ENCODE measurements around the gene PHRF1. TPM values are rescaled to one million over a fixed set of nuclear protein-coding genes. Genes with fewer than 3 reads are reported as not detected.

The PHRF1 gene
- polyA plus RNA-seq, 1 donor: 40.5 TPM

GRCh38 chr11:660281-660680 is 84.0 kb downstream of the PHRF1 start:
- peaks cover 27% of the 10 kb centered on the region for H3K4me1 ChIP-seq (ENCODE audit: control insufficient read depth, insufficient read depth, low read length)
- no peaks in the 10 kb centered on the region for H3K27me3 ChIP-seq (ENCODE audit: control insufficient read depth, insufficient read depth, low read length)
- no CpG with 5 or more reads among the region's 19 CpGs for WGBS (ENCODE audit: insufficient coverage, low lambda C conversion rate)
- H3K9me3 ChIP-seq (ENCODE audit: control insufficient read depth, low read depth, low read length): no peaks in the 10 kb centered on the region
- no peak for DNase-seq
- H3K4me3 ChIP-seq (ENCODE audit: low read length): no peak overlapping the region
- H3K27ac ChIP-seq (ENCODE audit: low read length): no peak overlapping the region
- peaks cover 30% of the 10 kb centered on the region for H3K36me3 ChIP-seq (ENCODE audit: control insufficient read depth, insufficient read depth, low read length)

- DNase-seq: no peak
- Histone ChIP-seq H3K36me3 (ENCODE audit: control insufficient read depth, insufficient read depth, low read length) (peaks cover 34% of the 10 kb centered on the region), H3K9me3 (ENCODE audit: control insufficient read depth, low read depth, low read length) (no peaks in the 10 kb centered on the region), H3K4me3 (ENCODE audit: low read length) (no peak overlapping the region), H3K27me3 (ENCODE audit: control insufficient read depth, insufficient read depth, low read length) (no peaks in the 10 kb centered on the region), H3K27ac (ENCODE audit: low read length) (no peak overlapping the region), H3K4me1 (ENCODE audit: control insufficient read depth, insufficient read depth, low read length) (peaks cover 23% of the 10 kb centered on the region)
- WGBS (ENCODE audit: insufficient coverage, low lambda C conversion rate): 80% methylated on average over 1 of the region's 19 CpGs
Measured at GRCh38 chr11:660681-661444, 84.6 kb downstream of the PHRF1 start.

Other genes starting within 250 kb of the PHRF1 start
- 24.0 TPM for gene B4GALNT4, start 207.0 kb upstream of the PHRF1 start, polyA plus RNA-seq
- 71.6 TPM for gene PKP3, start 182.3 kb upstream of the PHRF1 start, polyA plus RNA-seq
- 84.9 TPM for gene SIGIRR, start 161.5 kb upstream of the PHRF1 start, polyA plus RNA-seq
- 169 TPM for gene ANO9, start 134.5 kb upstream of the PHRF1 start, polyA plus RNA-seq
- 21.1 TPM for gene PTDSS2, start 126.2 kb upstream of the PHRF1 start, polyA plus RNA-seq
- 85.4 TPM for gene RNH1, start 69.2 kb upstream of the PHRF1 start, polyA plus RNA-seq
- 28.3 TPM for gene HRAS, start 40.9 kb upstream of the PHRF1 start, polyA plus RNA-seq
- 2.4 TPM for gene LRRC56, start 38.9 kb upstream of the PHRF1 start, polyA plus RNA-seq
- 4.6 TPM for gene LMNTD2, start 15.7 kb upstream of the PHRF1 start, polyA plus RNA-seq
- 45.4 TPM for gene RASSF7, start 15.5 kb upstream of the PHRF1 start, polyA plus RNA-seq
- gene IRF7, start 39.5 kb downstream of the PHRF1 start, polyA plus RNA-seq: 16.7 TPM
- 763 TPM for gene CDHR5, start 48.5 kb downstream of the PHRF1 start, polyA plus RNA-seq
- 131 TPM for gene SCT, start 50.7 kb downstream of the PHRF1 start, polyA plus RNA-seq
- 1.3 TPM for gene DRD4, start 60.8 kb downstream of the PHRF1 start, polyA plus RNA-seq
- 24.1 TPM for gene DEAF1, start 118.8 kb downstream of the PHRF1 start, polyA plus RNA-seq
- 36.1 TPM for gene TMEM80, start 119.3 kb downstream of the PHRF1 start, polyA plus RNA-seq
- 260 TPM for gene EPS8L2, start 129.8 kb downstream of the PHRF1 start, polyA plus RNA-seq
- 92.4 TPM for gene TALDO1, start 171.0 kb downstream of the PHRF1 start, polyA plus RNA-seq
- 58.1 TPM for gene GATD1, start 201.0 kb downstream of the PHRF1 start, polyA plus RNA-seq
- gene CEND1, start 213.6 kb downstream of the PHRF1 start, polyA plus RNA-seq: 2.0 TPM
- 14.6 TPM for gene SLC25A22, start 221.8 kb downstream of the PHRF1 start, polyA plus RNA-seq
- 15.1 TPM for gene PIDD1, start 228.8 kb downstream of the PHRF1 start, polyA plus RNA-seq
- gene RPLP2, start 233.5 kb downstream of the PHRF1 start, polyA plus RNA-seq: 1,325 TPM
- 98.0 TPM for gene PNPLA2, start 242.4 kb downstream of the PHRF1 start, polyA plus RNA-seq

All from large intestine (tissue), 3 donors.